Lower leg skin (tissue), 3 donors: Measurements from ENCODE around the gene PPP2R5A.

ENCODE experiments used
- POLR2A ChIP-seq, 2 donors: fragments of 450-650 bp; IDR thresholded peaks; one replicate each; pipeline ENCODE4 v1.6.1; 2016 to 2017; ENCODE audit warnings: antibody characterized with exemption in 2 of 2, mild to moderate bottlenecking in 1 of 2, moderate library complexity in 1 of 2
- TF ChIP-seq, protein P1 (sequence below), 3 donors: fragments of 450-650 bp; IDR thresholded peaks; one replicate each; pipeline ENCODE4 v1.5.1; 2016; ENCODE audit warnings: antibody characterized with exemption in 3 of 3, mild to moderate bottlenecking in 3 of 3, moderate library complexity in 2 of 3

DNA sequence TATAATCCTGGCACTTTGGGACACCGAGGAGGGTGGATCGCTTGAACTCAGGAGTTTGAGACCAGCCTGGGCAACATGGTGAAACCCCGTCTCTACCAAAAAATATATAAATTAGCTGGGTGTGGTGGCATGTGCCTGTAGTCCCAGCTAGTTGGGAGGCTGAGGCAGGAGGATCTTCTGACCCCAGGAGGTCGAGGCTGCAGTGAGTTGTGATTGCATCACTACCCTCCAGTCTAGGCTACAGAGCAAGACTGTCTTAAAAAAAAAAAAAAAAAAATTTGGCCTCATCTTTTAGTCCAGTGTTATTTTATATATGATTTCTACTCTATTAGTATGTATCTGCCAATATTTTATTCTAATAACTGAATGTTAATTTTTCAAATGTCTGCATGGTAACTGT is 59.7 kb downstream of the PPP2R5A start:
- TF ChIP-seq POLR2A (IDR thresholded peaks at IDR 0.05) = no peak
- TF ChIP-seq, protein P1, sequence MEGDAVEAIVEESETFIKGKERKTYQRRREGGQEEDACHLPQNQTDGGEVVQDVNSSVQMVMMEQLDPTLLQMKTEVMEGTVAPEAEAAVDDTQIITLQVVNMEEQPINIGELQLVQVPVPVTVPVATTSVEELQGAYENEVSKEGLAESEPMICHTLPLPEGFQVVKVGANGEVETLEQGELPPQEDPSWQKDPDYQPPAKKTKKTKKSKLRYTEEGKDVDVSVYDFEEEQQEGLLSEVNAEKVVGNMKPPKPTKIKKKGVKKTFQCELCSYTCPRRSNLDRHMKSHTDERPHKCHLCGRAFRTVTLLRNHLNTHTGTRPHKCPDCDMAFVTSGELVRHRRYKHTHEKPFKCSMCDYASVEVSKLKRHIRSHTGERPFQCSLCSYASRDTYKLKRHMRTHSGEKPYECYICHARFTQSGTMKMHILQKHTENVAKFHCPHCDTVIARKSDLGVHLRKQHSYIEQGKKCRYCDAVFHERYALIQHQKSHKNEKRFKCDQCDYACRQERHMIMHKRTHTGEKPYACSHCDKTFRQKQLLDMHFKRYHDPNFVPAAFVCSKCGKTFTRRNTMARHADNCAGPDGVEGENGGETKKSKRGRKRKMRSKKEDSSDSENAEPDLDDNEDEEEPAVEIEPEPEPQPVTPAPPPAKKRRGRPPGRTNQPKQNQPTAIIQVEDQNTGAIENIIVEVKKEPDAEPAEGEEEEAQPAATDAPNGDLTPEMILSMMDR (IDR thresholded peaks at IDR 0.05) = no peak
